Measurements from ENCODE around the gene KCNS3.

KCNS3 gene

GRCh38 chr2:17877811-17878280 is 621 bp upstream of the KCNS3 start:
- no peak for DNase-seq (ENCODE audit: low spot score)

DNA sequence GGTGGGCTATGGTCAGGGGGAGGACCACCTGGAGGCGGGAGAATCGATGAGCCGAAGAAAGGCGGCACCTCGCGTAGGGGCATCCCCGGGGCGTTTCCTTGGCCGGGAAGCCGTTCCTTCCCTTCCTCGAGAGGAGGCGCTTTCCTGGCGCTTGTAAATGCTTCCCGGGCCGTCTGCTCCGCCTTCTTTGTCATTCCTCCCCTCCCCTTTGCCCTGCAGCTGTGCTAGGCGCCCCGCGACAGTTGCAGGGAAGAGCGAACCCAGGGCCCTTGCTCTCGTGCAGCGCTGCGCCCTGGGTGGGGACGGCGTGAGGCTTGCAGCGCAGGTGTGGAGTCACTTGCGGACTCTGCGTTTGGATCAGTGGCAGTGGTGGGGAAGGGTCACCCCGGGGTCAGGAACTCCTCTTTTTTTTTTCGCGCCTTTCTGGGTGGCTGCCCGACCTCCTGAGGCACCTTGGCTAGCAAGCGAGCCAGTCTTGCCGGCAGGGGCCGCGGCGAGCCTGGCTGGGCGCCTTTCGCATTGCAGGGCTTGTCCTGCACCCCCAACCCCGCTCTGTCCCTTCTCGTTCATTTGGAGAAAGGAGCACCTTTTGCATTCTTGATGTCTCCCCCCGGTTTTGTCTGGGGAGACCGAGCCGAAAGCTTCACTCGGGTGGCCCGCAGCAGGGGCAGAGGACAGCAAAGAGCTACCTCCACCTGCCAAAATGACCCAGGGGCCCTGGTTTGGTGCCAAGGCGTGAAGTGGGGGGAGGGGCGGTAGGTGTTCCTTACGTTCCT is 858 bp downstream of the KCNS3 start:
- peak; percentile 83 for DNase-seq (ENCODE audit: low spot score)

- DNase-seq (ENCODE audit: low spot score) = no peak
These were observed 1.4 kb downstream of the KCNS3 start for GRCh38 chr2:17879913-17880274.

- DNase-seq (ENCODE audit: low spot score) = no peak
These were observed 14.5 kb downstream of the KCNS3 start for GRCh38 chr2:17892770-17893534.

DNA sequence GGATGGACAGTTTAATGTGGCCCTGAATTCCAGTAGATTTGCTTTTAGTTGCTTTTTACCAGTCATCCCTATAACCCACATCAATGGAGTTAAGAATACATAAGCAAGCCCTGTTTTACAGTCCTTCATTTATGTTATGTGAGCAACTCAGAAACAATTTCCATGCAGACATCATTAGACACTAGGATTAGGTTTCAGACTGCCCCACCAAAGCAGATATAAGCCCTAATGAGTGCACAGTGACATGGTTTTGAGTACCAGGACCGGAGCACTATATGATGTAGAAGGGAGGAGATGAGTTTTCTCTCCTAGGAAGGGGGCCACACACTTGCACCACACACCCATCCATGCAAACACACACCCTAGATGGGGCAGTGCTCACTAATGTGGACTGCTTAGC is 15.5 kb downstream of the KCNS3 start:
- DNase-seq (ENCODE audit: low spot score) = peak; percentile 58

DNA sequence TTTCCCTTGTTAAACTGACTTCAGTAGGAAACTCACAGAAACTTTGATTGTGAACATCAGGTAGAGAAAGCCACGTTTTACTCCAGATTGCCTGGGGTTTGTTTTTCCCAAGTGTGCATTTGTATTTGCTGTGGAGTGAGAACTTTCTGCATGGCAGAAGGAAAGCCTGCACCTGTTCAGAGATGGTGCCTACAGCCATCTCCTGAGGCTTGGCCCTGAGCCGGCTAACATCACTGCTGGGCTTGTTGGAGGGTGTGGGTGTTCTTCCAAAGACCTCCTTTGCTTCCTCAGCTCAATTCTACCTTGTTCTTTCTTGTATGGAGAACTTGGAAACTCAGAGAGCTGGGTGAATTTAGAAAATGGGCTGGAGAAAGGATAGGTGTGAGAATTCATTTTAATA is 16.1 kb downstream of the KCNS3 start:
- no peak for DNase-seq (ENCODE audit: low spot score)

DNA sequence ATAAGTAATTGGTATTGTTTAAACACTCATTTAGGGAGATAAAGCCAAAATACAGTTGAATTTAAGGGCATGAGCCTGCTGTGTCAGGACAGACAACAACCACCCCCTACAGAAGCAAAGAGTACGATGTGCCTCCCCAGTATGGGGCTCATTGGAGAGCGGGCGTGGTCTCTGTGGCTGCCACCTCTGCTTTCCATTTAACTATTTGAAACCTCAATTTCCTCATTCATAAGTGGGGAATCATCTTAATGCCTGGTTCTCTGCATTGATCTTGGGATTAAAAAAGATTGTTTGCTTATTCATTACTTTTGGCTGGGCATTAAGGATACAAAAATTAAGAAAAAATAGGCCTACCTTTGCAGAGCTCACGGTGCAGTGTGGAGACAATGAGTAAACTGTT is 21.4 kb downstream of the KCNS3 start:
- DNase-seq (ENCODE audit: low spot score) = peak; percentile 29

- peak; percentile 46 for DNase-seq (ENCODE audit: low spot score)
These were observed 22.8 kb downstream of the KCNS3 start for GRCh38 chr2:17901246-17901645.

DNA sequence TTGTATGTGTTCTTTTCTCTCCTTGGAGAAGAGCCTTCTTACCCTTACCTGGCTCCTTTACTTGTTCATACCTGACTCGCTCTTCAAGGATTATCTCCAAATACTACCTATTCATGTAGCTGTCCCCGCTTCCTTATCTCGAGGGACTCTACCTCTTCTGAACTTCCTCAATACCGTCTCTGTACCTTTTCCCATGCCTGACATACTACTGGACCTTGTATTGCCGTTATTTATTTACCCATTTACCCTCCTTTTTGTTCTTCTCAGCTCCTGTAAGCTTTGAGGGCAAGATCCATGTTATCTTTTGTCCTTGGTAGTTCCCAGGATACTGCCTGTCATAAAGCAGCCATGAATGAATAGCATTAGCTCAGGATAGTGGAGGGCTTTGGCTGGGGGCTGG is 32.5 kb downstream of the KCNS3 start:
- DNase-seq (ENCODE audit: low spot score) = no peak

GRCh38 chr2:17911491-17912260 is 33.2 kb downstream of the KCNS3 start:
- DNase-seq (ENCODE audit: low spot score) = no peak

- no peak for DNase-seq (ENCODE audit: low spot score)
These were observed 33.8 kb downstream of the KCNS3 start for GRCh38 chr2:17912266-17912691.

DNA sequence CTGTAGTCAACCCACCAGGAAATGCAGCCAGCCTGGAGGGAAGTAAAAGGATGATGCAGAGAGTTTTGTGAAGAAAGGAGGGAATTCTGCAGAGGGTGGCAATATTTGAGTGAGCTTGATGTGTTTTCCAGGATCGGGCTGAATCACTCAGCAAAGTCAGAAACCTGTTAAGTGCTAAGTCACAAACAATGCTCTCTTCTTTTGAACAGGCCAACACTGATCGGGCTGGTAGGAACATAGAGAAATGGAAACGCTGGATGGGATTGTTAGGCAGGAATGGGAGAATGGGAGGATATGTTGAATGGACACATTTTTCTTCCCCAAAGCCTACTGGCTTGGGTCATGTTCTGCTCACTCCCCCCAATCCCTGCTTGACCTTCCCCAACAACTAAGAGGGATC is 36.6 kb downstream of the KCNS3 start:
- no peak for DNase-seq (ENCODE audit: low spot score)

GRCh38 chr2:17915811-17916518 is 37.5 kb downstream of the KCNS3 start:
- no peak for DNase-seq (ENCODE audit: low spot score)

DNA sequence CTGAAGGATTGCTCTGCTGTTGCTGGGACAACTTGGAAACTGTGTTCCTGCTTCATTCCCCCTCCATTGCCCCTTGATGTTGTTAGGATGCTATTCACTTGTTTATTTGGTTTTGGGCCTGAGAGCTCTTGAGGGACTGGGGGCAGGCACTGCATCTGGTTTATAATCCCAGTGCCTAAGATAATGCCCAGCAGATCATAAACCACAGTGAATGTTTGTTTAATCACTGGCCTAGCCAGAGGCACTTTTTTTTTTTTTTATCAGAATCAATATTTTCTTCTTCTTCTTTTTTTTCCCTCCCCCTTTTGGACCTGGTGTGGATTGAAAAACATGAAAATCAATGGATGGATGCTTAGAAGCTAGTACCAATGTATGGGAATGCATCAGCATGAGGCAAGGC is 38.1 kb downstream of the KCNS3 start:
- DNase-seq (ENCODE audit: low spot score) = no peak

- peak; percentile 14 for DNase-seq (ENCODE audit: low spot score)
These were observed 40.3 kb downstream of the KCNS3 start for GRCh38 chr2:17918789-17919188.

DNA sequence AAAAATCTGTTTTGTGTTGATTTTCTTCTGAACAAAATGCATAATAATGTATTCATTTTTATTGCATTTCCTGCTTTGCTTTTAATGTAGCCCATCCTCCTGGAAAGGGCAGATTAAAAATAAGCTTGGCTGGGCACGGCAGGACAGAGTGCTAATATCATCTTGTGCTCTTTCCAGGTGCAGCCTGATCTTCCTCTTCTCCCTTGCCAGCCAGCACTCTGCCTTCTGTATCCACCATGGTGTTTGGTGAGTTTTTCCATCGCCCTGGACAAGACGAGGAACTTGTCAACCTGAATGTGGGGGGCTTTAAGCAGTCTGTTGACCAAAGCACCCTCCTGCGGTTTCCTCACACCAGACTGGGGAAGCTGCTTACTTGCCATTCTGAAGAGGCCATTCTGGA is 52.3 kb downstream of the KCNS3 start:
- no peak for DNase-seq (ENCODE audit: low spot score)

DNA sequence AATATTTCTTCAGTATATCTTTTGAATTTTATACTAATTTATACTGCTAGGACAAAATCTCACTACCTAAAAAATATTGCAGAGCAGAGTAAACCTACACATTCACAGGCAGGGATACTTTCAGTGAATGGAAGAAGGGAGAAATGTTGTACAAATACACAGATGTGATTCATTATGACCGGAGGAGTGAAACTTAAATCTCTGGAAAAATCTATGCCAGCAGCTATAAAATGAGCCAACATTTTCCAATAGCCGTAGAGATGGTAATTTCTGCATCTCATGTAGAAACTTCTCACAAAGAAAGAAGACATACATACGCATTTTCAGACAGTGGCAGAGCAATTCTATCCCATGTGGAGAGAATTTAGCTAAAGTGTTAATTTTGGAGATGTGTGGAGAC is 54.8 kb downstream of the KCNS3 start:
- no peak for DNase-seq (ENCODE audit: low spot score)

DNA sequence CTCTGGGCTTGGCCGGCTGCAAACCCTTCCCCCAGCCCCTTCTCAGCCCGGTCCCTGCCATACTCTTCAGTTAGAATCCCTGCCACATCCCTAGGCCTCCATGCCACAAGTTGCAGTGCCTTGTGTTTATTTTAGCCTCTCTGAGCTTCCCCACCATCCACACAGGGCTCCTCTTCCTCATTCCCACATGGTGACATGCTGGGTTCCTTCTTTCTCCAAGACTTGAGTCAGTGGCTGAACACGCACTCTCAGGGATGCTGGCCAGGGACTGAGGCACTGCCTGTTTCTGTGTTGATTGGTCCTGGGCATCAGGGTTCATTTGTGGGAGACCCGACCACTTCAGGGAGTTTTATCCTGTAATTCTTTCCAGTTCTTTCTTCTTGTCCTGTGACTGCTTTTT is 56.3 kb downstream of the KCNS3 start:
- no peak for DNase-seq (ENCODE audit: low spot score)

- no peak for DNase-seq (ENCODE audit: low spot score)
These were observed 56.9 kb downstream of the KCNS3 start for GRCh38 chr2:17935242-17935885.

- DNase-seq (ENCODE audit: low spot score) = no peak
These were observed 58.1 kb downstream of the KCNS3 start for GRCh38 chr2:17936599-17936998.

DNA sequence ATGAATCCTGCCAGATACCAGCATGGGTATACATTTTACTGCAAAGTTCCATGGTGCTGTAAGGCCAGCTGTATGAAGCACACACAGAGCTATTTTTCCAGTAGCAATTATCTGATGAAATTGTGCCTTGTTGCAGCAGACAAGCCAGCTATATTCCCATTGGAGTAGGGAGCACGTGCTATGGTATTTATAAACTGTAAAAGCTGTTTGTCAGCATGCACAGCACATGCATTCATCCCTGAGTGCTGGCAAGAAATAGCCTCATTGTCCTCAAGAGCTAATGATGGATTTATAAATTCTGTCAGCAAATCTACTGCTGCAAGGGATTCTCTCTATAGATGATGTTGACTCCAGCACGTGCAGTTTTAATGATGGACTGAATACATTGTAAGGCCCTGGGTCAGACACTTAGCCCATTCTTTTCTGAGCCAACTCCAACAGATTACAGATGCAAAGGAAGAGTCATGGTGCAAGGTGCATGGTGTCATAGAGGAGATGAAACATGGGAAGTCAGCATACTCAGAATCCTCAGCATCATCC is 61.7 kb downstream of the KCNS3 start:
- no peak for DNase-seq (ENCODE audit: low spot score)
